HepG2 (cell line): ENCODE results near the gene SEC24D. TPM values are rescaled to one million over a fixed set of nuclear protein-coding genes. Genes with fewer than 3 reads are reported as not detected.

ENCODE experiments used
- ARNT2 ChIP-seq: sonication (generic); formaldehyde crosslinking; IDR thresholded peaks from 2 replicates; pipeline ENCODE4 v1.8.0; 2022; ENCODE audit warnings: mild to moderate bottlenecking, low read depth, missing genetic modification reagents, moderate library complexity
- DMAP1 ChIP-seq: IDR thresholded peaks from 2 replicates; pipeline ENCODE4 v1.6.1; 2016
- ETV6 ChIP-seq: sonication (generic); formaldehyde crosslinking; conservative IDR thresholded peaks from 2 replicates; pipeline ENCODE4 v1.4.0; 2020; ENCODE audit warnings: missing genetic modification reagents
- FOXA1 ChIP-seq, 2 experiments: fragments of 450-650 bp in 1 of 2; sonication (generic) in 1 of 2; formaldehyde crosslinking in 1 of 2; IDR thresholded peaks; 2 replicates each; pipeline versions ENCODE4 v1.4.0 to v1.6.1; 2016 to 2020; ENCODE audit warnings: missing genetic modification reagents in 1 of 2
- HIVEP1 ChIP-seq: sonication (generic); formaldehyde crosslinking; IDR thresholded peaks from 2 replicates; pipeline ENCODE4 v1.4.0; 2020; ENCODE audit warnings: mild to moderate bottlenecking, missing genetic modification reagents
- HOXA7 ChIP-seq: sonication (generic); formaldehyde crosslinking; IDR thresholded peaks from 2 replicates; pipeline ENCODE4 v1.8.1; 2022; ENCODE audit warnings: mild to moderate bottlenecking, missing genetic modification reagents, moderate library complexity
- IRX3 ChIP-seq: sonication (generic); formaldehyde crosslinking; IDR thresholded peaks from 2 replicates; pipeline ENCODE4 v1.8.1; 2023; ENCODE audit warnings: mild to moderate bottlenecking, low read depth, missing genetic modification reagents, borderline replicate concordance
- KAT2B ChIP-seq: fragments of 150-350 bp; IDR thresholded peaks from 2 replicates; pipeline ENCODE4 v1.6.1; 2014; ENCODE audit warnings: low read depth, low read length, borderline replicate concordance
- LCORL ChIP-seq, 2 experiments: fragments of 450-650 bp in 1 of 2; sonication (generic) in 1 of 2; formaldehyde crosslinking in 1 of 2; IDR thresholded peaks; 2 replicates each; pipeline versions ENCODE4 v1.5.0 to v1.6.1; 2017 to 2020; ENCODE audit warnings: antibody characterized with exemption in 1 of 2, missing genetic modification reagents in 1 of 2
- POLR2A ChIP-seq, 2 experiments: IDR thresholded peaks; 2 replicates each; pipeline ENCODE4 v1.6.1; 2011; ENCODE audit warnings: low read depth in 2 of 2, low read length in 2 of 2, mild to moderate bottlenecking in 1 of 2, moderate library complexity in 1 of 2; ENCODE audit not compliant: insufficient read depth in 1 of 2
- RBM39 ChIP-seq: fragments of 200-400 bp; formaldehyde crosslinking; IDR thresholded peaks from one replicate; pipeline ENCODE4 v1.6.1; 2018; ENCODE audit warnings: antibody characterized with exemption, mild to moderate bottlenecking, low read depth, low read length; ENCODE audit not compliant: poor library complexity, severe bottlenecking
- SRSF4 ChIP-seq: fragments of 200-400 bp; formaldehyde crosslinking; IDR thresholded peaks from one replicate; pipeline ENCODE4 v1.6.1; 2018; ENCODE audit warnings: mild to moderate bottlenecking, low read depth, low read length, moderate library complexity; ENCODE audit not compliant: poor library complexity, severe bottlenecking
- ZEB1 ChIP-seq: IDR thresholded peaks from 2 replicates; pipeline ENCODE4 v1.6.1; 2012; ENCODE audit warnings: mild to moderate bottlenecking, low read depth, inconsistent platforms; ENCODE audit not compliant: insufficient replicate concordance
- ZNF3 ChIP-seq: IDR thresholded peaks from 2 replicates; pipeline ENCODE4 v1.7.0; 2017; ENCODE audit warnings: inconsistent platforms
- polyA plus RNA-seq, 8 experiments: library from polyadenylated mRNA; depleted of rRNA in 3 of 8; stranded (reverse) in 7 of 8; unstranded in 1 of 8; fragments of >200 nt; fragmentation: Illumina TruSeq in 4 of 8; extraction: Trizol in 4 of 8; gene quantifications; 2 replicates each; pipeline versions ENCODE4 v1.2.1 to v1.2.3, GENCODE V29; 2011 to 2016; ENCODE audit warnings: low read depth in 4 of 8, missing spikeins in 1 of 8, mixed read lengths in 1 of 8; ENCODE audit not compliant: insufficient read depth in 1 of 8
- total RNA-seq, 5 experiments: library from RNA; depleted of rRNA; stranded (reverse); fragments of >200 nt; fragmentation: Illumina TruSeq; extraction: Trizol; gene quantifications; 2 replicates each; pipeline ENCODE4 v1.2.3, GENCODE V29; 2016; ENCODE audit warnings: low read depth in 1 of 5
- TF ChIP-seq, protein P1 (sequence below): sonication (generic); formaldehyde crosslinking; IDR thresholded peaks from 2 replicates; pipeline ENCODE4 v1.5.0; 2020; ENCODE audit warnings: mild to moderate bottlenecking, missing genetic modification reagents, borderline replicate concordance
- TF ChIP-seq, protein P2 (sequence below): sonication (generic); IDR thresholded peaks from 2 replicates; pipeline ENCODE4 v1.6.1; 2016; ENCODE audit warnings: low read depth, borderline replicate concordance
- TF ChIP-seq, protein P3 (sequence below): sonication (generic); formaldehyde crosslinking; IDR thresholded peaks from 2 replicates; pipeline ENCODE4 v1.8.1; 2022; ENCODE audit warnings: mild to moderate bottlenecking, missing genetic modification reagents

The SEC24D gene
- total and polyA plus RNA-seq, 2 of the 13 experiments (the other 11 are each of a cell fraction or from before 2014, with no cell fraction given): 30.0 to 51.1 TPM

DNA sequence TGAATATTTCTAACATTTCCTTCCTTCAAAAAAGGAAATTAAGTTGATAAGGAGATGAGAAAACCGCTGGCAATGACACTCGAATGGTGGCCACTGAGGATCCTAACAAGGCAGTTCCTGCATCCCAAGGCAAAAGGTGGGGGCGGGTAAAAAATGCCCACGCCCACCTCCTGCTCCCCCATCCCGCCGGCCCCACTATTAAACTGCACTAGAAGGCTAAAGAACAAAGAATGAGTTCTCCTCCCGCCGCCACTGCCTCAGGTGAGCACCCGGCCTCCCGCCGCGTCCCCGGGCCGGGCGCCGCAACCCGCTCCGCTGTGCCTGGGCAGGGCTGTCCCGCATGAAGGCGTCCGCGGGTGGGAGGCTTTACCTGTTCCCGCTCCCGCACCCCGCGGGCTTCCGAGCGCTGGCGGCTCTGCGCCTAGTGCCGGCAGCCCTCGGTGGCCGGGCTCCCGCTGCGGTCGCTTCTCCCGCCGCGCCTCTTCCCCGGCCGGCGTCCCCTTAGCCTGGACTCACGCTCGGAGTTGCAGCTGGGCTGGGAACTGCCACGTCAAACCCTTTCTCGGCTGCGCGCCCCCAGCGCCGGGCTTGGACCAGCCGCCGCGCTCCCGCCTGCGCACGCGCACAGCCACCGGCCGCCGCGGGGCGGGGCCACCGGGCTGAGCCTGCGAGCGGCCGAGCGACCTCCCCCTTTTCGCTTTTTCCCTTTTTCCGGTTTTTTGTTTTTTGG is at the start of gene SEC24D (continued):
- TF ChIP-seq HOXA7 (CRISPR knock-in tag) (no peak), ZEB1 (peak; percentile 40), FOXA1 (IDR thresholded peaks at IDR 0.05) (no peak), FOXA1 (CRISPR knock-in tag; IDR thresholded peaks at IDR 0.05) (no peak), ZNF3 (CRISPR knock-in tag) (no peak), KAT2B (no peak), RBM39 (peak; percentile 85), SRSF4 (no peak), ARNT2 (CRISPR knock-in tag) (0 out of 2 replicates have a peak, but pooled peaks have one; percentile 54), LCORL (IDR thresholded peaks at IDR 0.05) (no peak), LCORL (CRISPR knock-in tag; IDR thresholded peaks at IDR 0.05) (no peak), HIVEP1 (CRISPR knock-in tag) (no peak), IRX3 (CRISPR knock-in tag) (peak; percentile 49; the same call in 1 of the 2 replicates), ETV6 (CRISPR knock-in tag) (no peak; the same call in 1 of the 2 replicates), POLR2A (IDR thresholded peaks at IDR 0.05; ENCODE audit: insufficient read depth in 1 of 2, low read depth in 2 of 2, low read length in 2 of 2) (peak; percentile 66 to 79; a peak in 3 of 4 replicates), DMAP1 (CRISPR knock-in tag) (peak; percentile 90)
- TF ChIP-seq, protein P1, sequence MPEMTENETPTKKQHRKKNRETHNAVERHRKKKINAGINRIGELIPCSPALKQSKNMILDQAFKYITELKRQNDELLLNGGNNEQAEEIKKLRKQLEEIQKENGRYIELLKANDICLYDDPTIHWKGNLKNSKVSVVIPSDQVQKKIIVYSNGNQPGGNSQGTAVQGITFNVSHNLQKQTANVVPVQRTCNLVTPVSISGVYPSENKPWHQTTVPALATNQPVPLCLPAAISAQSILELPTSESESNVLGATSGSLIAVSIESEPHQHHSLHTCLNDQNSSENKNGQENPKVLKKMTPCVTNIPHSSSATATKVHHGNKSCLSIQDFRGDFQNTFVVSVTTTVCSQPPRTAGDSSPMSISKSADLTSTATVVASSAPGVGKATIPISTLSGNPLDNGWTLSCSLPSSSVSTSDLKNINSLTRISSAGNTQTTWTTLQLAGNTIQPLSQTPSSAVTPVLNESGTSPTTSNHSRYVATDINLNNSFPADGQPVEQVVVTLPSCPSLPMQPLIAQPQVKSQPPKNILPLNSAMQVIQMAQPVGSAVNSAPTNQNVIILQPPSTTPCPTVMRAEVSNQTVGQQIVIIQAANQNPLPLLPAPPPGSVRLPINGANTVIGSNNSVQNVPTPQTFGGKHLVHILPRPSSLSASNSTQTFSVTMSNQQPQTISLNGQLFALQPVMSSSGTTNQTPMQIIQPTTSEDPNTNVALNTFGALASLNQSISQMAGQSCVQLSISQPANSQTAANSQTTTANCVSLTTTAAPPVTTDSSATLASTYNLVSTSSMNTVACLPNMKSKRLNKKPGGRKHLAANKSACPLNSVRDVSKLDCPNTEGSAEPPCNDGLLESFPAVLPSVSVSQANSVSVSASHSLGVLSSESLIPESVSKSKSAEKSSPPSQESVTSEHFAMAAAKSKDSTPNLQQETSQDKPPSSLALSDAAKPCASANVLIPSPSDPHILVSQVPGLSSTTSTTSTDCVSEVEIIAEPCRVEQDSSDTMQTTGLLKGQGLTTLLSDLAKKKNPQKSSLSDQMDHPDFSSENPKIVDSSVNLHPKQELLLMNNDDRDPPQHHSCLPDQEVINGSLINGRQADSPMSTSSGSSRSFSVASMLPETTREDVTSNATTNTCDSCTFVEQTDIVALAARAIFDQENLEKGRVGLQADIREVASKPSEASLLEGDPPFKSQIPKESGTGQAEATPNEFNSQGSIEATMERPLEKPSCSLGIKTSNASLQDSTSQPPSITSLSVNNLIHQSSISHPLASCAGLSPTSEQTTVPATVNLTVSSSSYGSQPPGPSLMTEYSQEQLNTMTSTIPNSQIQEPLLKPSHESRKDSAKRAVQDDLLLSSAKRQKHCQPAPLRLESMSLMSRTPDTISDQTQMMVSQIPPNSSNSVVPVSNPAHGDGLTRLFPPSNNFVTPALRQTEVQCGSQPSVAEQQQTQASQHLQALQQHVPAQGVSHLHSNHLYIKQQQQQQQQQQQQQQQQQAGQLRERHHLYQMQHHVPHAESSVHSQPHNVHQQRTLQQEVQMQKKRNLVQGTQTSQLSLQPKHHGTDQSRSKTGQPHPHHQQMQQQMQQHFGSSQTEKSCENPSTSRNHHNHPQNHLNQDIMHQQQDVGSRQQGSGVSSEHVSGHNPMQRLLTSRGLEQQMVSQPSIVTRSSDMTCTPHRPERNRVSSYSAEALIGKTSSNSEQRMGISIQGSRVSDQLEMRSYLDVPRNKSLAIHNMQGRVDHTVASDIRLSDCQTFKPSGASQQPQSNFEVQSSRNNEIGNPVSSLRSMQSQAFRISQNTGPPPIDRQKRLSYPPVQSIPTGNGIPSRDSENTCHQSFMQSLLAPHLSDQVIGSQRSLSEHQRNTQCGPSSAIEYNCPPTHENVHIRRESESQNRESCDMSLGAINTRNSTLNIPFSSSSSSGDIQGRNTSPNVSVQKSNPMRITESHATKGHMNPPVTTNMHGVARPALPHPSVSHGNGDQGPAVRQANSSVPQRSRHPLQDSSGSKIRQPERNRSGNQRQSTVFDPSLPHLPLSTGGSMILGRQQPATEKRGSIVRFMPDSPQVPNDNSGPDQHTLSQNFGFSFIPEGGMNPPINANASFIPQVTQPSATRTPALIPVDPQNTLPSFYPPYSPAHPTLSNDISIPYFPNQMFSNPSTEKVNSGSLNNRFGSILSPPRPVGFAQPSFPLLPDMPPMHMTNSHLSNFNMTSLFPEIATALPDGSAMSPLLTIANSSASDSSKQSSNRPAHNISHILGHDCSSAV (CRISPR knock-in tag): no peak
- TF ChIP-seq, protein P2, sequence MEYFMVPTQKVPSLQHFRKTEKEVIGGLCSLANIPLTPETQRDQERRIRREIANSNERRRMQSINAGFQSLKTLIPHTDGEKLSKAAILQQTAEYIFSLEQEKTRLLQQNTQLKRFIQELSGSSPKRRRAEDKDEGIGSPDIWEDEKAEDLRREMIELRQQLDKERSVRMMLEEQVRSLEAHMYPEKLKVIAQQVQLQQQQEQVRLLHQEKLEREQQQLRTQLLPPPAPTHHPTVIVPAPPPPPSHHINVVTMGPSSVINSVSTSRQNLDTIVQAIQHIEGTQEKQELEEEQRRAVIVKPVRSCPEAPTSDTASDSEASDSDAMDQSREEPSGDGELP: peak; percentile 68; the same call in 1 of the 2 replicates
- TF ChIP-seq, protein P3, sequence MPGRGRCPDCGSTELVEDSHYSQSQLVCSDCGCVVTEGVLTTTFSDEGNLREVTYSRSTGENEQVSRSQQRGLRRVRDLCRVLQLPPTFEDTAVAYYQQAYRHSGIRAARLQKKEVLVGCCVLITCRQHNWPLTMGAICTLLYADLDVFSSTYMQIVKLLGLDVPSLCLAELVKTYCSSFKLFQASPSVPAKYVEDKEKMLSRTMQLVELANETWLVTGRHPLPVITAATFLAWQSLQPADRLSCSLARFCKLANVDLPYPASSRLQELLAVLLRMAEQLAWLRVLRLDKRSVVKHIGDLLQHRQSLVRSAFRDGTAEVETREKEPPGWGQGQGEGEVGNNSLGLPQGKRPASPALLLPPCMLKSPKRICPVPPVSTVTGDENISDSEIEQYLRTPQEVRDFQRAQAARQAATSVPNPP (CRISPR knock-in tag): peak; percentile 71; the same call in 1 of the 2 replicates
